ENCODE measurements around the gene EYS.

- TF ChIP-seq CTCF (IDR thresholded peaks at IDR 0.05): no peak
- no peak for TF ChIP-seq POLR2AphosphoS5 (IDR thresholded peaks at IDR 0.05)
- no peak for TF ChIP-seq POLR2A (IDR thresholded peaks at IDR 0.05)
- no peak for TF ChIP-seq EP300 (IDR thresholded peaks at IDR 0.05)
Observed at GRCh38 chr6:64889144-64889543, 817.9 kb downstream of the EYS start.
